HG03342 (cell line): ENCODE measurements around the gene SLC8A2.
"Not testable (repeated sequence)": the region's sequence is repeated elsewhere in the genome, so short reads cannot be mapped to it uniquely, and the experiment has no call there.

Experiments
- ATAC-seq: cut with Tn5 transposase; IDR thresholded peaks from one replicate; pipeline ENCODE4 v1.9.1; 2021; ENCODE audit warnings: mild to moderate bottlenecking, moderate library complexity; ENCODE audit not compliant: unreplicated experiment

SLC8A2 gene

DNA sequence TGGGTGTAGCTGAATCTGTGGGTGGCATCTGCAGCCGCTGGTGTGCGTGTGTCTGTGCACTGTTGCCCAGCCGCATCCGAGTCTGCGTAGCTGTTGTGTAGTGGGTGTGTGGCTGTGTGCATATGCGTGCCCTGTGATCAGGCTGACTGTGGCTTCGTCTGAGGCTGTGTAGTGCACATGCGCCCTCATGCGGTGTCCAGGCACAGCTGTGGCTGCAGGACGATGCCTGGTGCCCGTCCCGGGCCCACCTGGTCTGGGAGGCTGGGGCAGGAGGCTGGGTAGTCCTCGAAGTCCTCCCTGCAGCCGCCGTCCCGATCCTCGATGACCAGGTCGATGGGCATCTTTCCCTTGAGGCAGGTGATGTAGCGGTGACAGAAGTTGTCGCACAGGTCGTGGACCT lies 57.2 kb downstream of the SLC8A2 start:
- ATAC-seq, result no peak

GRCh38 chr19:47413941-47414340 lies 57.8 kb downstream of the SLC8A2 start:
- ATAC-seq, result no peak

DNA sequence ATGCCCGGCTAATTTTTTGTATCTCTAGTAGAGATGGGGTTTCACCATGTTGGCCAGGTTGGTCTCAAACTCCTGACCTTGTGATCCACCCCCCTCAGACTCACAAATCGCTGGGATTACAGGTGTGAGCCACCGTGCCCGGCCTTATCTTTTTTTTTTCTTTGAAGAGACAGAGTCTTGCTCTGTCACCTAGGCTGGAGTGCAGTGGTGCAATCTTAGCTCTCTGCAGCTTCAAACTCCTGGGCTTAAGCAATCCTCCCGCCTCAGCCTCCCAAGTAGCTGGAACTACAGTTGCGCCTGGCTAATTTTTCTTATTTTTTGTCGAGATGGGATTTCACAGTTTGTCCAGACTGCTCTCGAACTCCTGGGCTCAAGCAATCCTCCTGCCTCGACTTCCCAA lies 60.0 kb downstream of the SLC8A2 start:
- not testable (repeated sequence) for ATAC-seq

GRCh38 chr19:47411101-47411500 lies 60.6 kb downstream of the SLC8A2 start:
- no peak for ATAC-seq

GRCh38 chr19:47408156-47408938 lies 63.3 kb downstream of the SLC8A2 start:
- ATAC-seq, result no peak

- ATAC-seq, result no peak
Observed at GRCh38 chr19:47407417-47407774, 64.3 kb downstream of the SLC8A2 start.

DNA sequence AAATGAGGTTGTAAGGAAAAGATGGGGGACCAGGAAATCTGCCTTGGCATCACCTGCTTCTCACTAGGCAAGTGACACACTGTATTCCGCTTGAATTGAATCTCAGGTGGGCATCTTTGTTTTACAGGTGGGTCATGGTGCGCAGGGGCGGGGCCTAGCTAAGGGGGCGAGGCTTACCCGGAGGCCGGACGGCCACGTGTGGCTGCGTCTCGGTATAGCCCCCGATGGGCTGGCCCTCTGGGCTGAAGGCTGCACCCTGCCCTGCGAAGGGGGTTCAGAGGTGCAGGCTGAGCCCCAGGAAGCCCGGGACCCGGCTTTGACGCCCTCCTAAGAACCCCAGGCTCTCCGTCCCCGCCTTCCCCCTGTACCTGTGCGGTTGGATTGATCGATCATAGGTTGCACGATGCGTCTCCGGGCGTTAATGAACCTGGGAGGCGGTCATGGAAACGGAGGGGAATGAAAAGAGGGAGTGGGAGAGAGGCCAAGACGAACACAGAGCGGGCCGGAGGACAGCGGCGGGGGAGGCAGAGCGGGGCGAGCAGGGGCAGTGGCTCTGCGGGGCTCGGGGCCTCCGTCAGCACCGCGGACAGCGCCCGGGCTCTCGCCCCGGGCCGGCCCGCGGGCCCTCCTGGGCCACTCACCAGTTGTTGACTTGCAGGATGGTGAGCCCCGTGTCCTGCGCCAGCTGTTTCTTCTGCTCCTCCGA lies 64.8 kb downstream of the SLC8A2 start:
- ATAC-seq, result no peak

DNA sequence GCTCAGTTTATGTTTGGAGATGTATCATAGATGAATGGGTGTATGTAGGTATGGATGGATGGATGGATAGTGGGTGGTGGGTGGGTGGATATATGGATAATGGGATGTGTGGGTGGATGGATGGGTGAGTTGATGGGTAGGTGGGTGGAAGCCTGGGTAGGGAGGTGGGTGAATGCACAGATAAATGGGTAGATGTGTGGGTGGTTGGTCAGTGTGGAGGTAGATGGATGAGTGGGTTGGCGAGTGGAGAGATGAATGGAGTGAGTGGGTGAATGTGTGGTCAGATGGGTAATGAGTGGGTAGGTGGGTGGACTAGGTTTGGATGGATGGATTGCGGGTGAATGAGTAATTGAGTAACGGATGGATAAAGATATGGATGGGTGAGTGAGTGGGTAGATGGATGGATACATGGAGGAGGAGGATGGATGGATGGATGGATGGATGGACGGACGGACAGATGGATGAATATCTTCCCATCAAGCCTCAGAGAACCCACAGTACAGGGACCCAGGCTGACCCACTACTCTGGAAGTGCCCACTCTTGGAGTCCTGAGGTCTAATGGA lies 65.8 kb downstream of the SLC8A2 start:
- no peak for ATAC-seq

GRCh38 chr19:47405197-47405550 lies 66.5 kb downstream of the SLC8A2 start:
- no peak for ATAC-seq

DNA sequence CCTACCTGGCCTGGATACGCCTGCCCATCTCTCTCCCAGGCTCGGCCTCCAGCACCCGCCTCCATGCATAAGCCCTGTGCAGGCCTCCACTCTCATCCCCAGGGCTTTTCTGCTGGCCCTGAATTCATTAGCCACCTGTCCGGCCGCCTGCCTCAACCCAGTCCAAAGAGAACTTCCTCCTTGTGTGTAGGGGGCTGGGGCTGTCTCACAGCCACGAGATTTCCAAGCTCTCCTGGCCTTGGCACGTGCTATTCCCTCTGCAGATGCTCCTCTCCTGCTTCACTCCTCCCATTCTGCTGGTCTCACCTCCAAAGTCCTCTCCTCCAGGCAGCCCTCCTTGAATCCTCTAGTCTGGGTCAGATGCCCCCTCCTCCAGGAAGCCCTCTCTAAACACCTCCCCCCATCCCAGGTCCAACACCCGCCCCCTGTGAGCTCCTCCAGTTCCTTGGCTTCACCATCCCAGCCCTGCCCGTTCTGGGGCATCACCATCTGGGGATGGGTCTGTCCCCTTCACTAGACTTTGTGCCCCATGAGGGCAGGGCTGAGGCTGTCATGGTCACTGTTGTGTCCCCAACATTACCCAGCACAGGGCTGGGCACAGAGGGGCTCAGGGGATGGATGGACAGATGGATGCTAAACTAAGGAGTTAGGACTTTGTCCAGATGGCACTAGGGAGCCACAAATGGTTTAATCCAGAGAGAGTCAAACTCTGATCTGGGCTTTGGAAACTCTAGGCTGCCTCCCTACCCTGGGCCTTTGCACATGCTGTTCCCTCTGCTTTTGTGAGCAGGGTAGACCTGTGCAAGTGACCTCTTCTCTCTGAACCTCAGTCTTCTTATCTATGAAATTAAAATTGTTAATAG lies 67.1 kb downstream of the SLC8A2 start:
- no peak for ATAC-seq

- no peak for ATAC-seq
Observed at GRCh38 chr19:47402504-47402903, 69.2 kb downstream of the SLC8A2 start.

DNA sequence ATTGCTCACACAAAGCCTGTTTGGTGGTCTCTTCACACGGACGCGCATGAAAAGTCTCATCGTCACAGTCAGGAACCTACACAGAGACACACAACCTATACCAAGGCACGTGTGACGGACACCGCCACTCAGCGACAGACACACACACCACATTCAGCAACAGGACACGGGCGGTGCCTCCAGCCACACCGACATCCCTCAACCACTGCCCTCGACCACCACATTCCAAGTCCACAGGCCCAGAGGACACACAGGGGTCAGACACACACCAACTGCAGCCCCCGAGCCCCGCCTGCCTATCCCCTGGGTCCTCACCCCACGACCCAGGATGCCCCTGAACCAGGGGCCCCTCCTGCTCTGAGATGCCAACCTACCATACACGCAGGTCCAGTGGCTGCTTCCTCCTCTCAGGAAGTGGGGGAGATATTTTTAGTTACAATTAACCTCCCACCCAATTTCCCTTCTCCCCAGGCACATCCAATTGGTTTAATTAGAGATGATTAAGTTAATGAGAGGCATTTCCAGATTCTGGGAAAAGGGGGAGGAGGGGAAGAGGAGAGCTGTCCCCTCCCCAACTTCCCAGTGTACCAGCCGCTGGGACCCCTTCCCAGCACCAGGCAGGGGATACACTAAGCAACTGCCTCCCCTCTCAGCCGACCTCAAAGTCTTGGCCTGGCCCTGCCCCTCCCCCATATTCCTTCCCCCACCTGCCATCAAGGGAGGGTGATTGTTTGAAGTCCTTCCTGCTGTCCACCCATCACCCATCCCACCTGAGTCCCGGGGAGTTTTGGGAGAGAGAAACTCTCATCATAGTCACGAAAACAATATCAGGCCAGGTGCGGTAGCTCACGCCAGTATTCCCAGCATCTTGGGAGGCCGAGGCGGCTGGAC lies 72.7 kb downstream of the SLC8A2 start:
- ATAC-seq, result no peak

- ATAC-seq, result no peak
Observed at GRCh38 chr19:47391510-47392223, 80.0 kb downstream of the SLC8A2 start.

DNA sequence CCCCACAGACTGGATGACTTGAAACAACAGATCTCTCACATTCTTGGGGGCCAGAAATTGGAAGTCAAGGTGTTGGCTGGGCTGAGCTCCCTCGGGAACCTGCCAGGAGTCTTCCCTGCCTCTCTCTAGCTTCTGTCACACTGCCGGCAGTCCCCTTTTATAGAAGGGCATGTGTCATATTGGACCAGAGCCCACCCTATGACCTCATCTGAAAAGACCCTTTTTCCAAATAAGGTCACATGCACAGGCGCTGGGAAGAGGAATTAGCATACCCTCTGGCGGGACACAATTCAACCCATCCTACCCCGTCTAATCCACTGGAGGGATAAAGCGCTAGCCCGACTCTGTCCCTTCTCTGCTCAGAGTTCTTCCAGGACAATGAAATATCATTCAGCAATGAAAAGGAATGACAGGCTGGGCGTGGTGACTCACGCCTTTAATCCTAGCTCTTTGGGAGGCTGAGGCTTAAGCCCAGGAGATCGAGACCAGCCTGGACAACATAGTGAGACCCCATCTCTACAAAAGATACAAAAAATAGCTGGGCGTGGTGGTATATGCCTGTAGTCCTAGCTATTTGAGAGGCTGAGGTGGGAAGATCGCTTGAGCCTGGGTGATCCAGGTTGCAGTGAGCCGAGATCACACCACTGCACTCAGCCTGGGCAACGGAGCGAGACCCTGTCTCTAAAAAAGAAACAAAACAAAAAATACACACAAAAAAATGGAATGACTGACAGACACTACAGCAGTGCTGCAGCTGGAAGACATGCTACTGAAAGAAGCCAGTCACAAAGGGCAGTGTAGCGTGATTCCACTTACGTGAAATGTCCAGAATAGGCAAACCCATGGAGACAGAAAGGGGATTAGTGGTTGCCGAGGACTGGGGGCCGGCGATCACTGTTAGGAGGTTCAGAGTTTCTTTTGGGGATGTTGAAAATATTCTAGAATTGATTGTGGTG lies 80.9 kb downstream of the SLC8A2 start:
- ATAC-seq, result no peak

GRCh38 chr19:47389150-47389556 lies 82.5 kb downstream of the SLC8A2 start:
- ATAC-seq, result no peak

DNA sequence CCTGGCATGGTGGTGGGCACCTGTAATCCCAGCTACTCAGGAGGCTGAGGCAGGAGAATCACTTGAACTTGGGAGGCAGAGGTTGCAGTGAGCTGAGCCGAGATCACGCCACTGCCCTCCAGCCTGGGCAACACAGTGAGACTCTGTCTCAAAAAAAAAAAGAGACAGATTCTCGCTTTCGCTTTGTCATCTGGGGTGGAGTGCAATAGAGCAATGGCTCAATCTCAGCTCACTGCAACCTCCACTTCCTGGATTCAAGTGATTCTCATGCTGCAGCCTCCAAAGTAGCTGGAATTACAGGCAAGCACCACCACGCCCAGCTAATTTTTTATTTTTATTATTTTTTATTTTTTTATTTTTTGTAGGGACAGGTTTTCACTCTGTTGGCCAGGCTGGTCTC lies 83.0 kb downstream of the SLC8A2 start:
- not testable (repeated sequence) for ATAC-seq

DNA sequence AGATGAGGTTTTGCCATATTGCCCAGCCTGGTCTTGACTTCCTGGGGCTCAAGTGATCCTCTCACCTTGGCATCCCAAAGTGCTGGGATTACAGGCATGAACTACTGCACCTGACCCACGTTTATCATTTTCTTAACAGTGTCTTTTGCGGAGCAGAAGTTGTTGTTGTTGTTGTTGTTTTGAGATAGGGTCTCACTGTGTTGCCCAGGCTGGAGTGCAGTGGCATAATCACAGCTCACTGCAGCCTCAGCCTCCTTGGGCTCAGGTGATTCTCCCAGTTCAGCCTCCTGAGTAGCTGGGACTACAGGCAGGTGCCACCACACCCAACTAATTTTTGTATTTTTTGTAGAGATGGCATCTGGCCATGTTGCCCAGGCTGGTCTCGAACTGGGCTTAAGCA lies 84.1 kb downstream of the SLC8A2 start:
- not testable (repeated sequence) for ATAC-seq

DNA sequence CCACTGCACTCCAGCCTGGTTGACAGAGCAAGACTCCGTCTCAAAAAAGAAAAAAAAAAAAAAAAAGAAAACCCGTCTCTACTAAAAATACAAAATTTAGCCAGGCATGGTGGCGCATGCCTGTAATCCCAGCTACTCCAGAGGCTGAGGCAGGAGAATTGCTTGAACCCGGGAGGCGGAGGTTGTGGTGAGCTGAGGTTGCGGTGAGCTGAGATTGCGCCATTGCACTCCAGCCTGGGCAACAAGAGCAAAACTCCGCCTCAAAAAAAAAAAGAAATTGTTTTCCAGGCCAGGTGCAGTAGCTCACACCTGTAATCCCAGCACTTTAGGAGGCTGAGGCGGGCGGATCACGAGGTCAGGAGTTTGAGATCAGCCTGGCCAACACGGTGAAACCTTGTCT lies 85.1 kb downstream of the SLC8A2 start:
- ATAC-seq, result not testable (repeated sequence)

GRCh38 chr19:47384533-47384932 lies 87.2 kb downstream of the SLC8A2 start:
- ATAC-seq, result not testable (repeated sequence)
